ENCODE results near the gene VPS52. TPM values are rescaled to one million over a fixed set of nuclear protein-coding genes. Genes with fewer than 3 reads are reported as not detected.

VPS52 gene
- total and polyA plus RNA-seq, 9 of the 15 experiments (the other 6 are each of a cell fraction or from before 2014, with no cell fraction given), result 24.4 to 103 (median 40.2) TPM

GRCh38 chr6:33272275-33273128 lies 826 bp upstream of the VPS52 start (continued):
- TF ChIP-seq MLLT1 (IDR thresholded peaks at IDR 0.05) (peak in 1 of 2 experiments; percentile 31; a peak in 3 of 4 replicates), HNRNPL (IDR thresholded peaks at IDR 0.05; ENCODE audit: low read depth, low read length) (0 out of 2 replicates have a peak, but pooled peaks have one; percentile 37), ZNF354B (CRISPR knock-in tag; IDR thresholded peaks at IDR 0.05) (no peak), XRCC5 (IDR thresholded peaks at IDR 0.05; ENCODE audit: low read depth, low read length) (no peak), ZZZ3 (IDR thresholded peaks at IDR 0.05) (peak; percentile 86; the same call in 1 of the 2 replicates), RFX7 (CRISPR knock-in tag; IDR thresholded peaks at IDR 0.05) (0 out of 2 replicates have a peak, but pooled peaks have one; percentile 15), KLF13 (tag; IDR thresholded peaks at IDR 0.05; ENCODE audit: borderline replicate concordance, low read depth) (no peak), SAP30 (IDR thresholded peaks at IDR 0.05; ENCODE audit: borderline replicate concordance, insufficient read depth, low read depth, low read length, poor library complexity, severe bottlenecking) (peak; percentile 88), KHSRP (IDR thresholded peaks at IDR 0.05) (0 out of 2 replicates have a peak, but pooled peaks have one; percentile 37), ZNF57 (CRISPR knock-in tag; IDR thresholded peaks at IDR 0.05) (0 out of 2 replicates have a peak, but pooled peaks have one; percentile 0), NONO (IDR thresholded peaks at IDR 0.05; ENCODE audit: low read depth in 2 of 2, low read length in 1 of 2) (peak in 1 of 2 experiments; percentile 11; a peak in 1 of 4 replicates), ZFX (CRISPR knock-in tag; IDR thresholded peaks at IDR 0.05) (peak; percentile 84), HDAC3 (IDR thresholded peaks at IDR 0.05; ENCODE audit: borderline replicate concordance, partially characterized antibody) (no peak), ZC3H8 (IDR thresholded peaks at IDR 0.05) (no peak), FOXA3 (CRISPR knock-in tag; conservative IDR thresholded peaks at IDR 0.05 in 1 of 2, IDR thresholded peaks at IDR 0.05 in 1 of 2) (peak in 1 of 2 experiments; percentile 42; a peak in 1 of 4 replicates), LARP7 (IDR thresholded peaks at IDR 0.05) (no peak), RBBP5 (IDR thresholded peaks at IDR 0.05; ENCODE audit: borderline replicate concordance, insufficient read depth, low read length, poor library complexity, severe bottlenecking) (peak; percentile 30), ZNF436 (CRISPR knock-in tag; IDR thresholded peaks at IDR 0.05) (no peak), E2F3 (CRISPR knock-in tag; IDR thresholded peaks at IDR 0.05) (0 out of 2 replicates have a peak, but pooled peaks have one; percentile 35), MEF2A (IDR thresholded peaks at IDR 0.05; ENCODE audit: control insufficient read depth, low read depth, low read length) (0 out of 2 replicates have a peak, but pooled peaks have one; percentile 14)
- TF ChIP-seq, protein P1, sequence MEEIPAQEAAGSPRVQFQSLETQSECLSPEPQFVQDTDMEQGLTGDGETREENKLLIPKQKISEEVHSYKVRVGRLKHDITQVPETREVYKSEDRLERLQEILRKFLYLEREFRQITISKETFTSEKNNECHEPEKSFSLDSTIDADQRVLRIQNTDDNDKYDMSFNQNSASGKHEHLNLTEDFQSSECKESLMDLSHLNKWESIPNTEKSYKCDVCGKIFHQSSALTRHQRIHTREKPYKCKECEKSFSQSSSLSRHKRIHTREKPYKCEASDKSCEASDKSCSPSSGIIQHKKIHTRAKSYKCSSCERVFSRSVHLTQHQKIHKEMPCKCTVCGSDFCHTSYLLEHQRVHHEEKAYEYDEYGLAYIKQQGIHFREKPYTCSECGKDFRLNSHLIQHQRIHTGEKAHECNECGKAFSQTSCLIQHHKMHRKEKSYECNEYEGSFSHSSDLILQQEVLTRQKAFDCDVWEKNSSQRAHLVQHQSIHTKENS (CRISPR knock-in tag; IDR thresholded peaks at IDR 0.05), result no peak
- TF ChIP-seq, protein P2, sequence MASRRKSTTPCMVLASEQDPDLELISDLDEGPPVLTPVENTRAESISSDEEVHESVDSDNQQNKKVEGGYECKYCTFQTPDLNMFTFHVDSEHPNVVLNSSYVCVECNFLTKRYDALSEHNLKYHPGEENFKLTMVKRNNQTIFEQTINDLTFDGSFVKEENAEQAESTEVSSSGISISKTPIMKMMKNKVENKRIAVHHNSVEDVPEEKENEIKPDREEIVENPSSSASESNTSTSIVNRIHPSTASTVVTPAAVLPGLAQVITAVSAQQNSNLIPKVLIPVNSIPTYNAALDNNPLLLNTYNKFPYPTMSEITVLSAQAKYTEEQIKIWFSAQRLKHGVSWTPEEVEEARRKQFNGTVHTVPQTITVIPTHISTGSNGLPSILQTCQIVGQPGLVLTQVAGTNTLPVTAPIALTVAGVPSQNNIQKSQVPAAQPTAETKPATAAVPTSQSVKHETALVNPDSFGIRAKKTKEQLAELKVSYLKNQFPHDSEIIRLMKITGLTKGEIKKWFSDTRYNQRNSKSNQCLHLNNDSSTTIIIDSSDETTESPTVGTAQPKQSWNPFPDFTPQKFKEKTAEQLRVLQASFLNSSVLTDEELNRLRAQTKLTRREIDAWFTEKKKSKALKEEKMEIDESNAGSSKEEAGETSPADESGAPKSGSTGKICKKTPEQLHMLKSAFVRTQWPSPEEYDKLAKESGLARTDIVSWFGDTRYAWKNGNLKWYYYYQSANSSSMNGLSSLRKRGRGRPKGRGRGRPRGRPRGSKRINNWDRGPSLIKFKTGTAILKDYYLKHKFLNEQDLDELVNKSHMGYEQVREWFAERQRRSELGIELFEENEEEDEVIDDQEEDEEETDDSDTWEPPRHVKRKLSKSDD (conservative IDR thresholded peaks at IDR 0.05; ENCODE audit: low read length), result no peak
